ENCODE results near the gene RFC5.
A peak's percentile ranks its signal among the peaks of the same experiment; 100 is the strongest.
"Not testable (repeated sequence)": the region's sequence is repeated elsewhere in the genome, so short reads cannot be mapped to it uniquely, and the experiment has no call there.

The RFC5 gene

GRCh38 chr12:118015944-118016343 is 559 bp upstream of the RFC5 start:
- no peak for DNase-seq

DNA sequence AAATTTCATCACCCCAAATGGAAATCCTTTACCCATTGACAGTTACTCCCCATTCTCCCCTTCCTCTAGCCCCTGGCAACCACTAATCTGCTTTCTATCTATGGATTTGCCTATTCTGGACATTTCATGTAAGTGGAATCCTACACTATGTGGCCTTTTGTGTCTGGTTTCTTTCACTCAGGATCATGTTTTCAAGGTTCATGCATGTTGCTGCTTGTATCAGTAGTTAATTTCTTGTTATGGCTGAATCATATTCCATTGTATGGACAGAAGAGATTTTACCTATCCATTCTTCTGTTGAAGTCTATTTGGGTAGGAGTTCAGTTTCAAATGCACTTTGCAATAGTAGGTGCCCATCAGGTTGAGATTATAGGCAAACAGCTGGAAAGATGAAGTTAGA is 1.4 kb downstream of the RFC5 start:
- DNase-seq = no peak

DNA sequence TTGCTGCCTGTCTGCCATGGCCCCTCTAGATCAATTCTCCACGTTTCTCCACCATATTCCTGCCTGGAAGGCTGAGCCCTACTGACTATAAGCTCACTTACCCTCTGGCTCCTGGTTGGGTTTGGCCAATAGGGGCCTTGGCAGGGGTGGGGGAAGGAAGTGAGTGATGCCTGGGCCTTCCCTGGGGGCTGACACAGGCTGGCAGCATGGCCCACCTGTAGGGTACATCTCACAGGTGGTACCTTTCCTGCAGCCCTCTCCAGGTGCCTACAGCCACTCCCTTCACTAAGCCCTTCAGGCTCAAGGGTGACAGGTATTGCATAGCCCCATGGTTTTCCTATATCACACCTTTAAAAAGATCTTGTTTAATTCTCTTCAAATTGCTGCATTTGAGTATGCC is 3.5 kb downstream of the RFC5 start:
- no peak for DNase-seq

DNA sequence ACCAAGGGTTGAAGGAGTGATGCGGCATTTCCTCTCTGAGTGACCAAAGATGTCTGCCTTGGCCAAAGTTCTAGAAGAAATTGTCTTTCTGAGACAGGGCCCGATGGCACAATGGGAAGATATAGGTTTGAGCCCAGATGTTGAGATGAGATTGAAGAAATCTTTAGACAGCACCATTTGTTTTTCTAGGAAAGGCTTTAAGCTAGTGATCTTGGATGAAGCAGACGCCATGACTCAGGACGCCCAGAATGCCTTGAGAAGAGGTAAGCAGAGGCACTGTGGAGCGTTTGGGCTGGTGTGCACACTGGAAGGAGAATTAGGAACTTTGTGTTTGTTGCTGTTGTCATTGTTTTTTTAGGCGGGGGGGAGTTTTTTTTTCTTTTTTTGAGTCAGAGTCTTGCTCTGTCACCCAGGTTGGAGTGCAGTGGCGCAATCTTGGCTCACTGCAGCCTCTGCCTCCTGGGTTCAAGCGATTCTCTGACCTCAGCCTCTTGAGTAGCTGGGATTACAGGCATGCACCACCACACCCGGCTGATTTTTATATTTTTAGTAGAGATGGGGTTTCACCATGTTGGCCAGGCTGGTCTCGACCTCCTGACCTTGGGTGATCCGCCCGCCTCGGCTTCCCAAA is 5.7 kb downstream of the RFC5 start:
- DNase-seq = not testable (repeated sequence)

DNA sequence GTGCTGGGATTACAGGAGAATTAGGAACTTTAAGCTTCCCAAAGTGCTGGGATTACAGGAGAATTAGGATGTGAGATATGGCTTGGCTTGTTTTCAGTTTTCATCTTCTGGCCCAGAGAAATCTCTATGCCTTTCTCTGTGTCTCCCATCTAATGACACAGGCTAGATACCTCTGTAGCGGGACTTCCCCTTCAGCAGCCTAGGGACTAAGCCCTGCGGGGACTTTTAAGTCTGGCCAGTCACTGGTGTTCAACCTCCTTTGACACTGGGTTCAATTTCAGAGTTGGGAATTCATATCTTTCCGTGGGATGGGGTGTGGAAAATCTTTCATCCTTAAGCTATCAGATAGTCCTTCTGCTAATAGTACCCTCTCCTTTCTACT is 6.2 kb downstream of the RFC5 start:
- no peak for DNase-seq

GRCh38 chr12:118023301-118023860 is 6.9 kb downstream of the RFC5 start:
- DNase-seq = no peak

DNA sequence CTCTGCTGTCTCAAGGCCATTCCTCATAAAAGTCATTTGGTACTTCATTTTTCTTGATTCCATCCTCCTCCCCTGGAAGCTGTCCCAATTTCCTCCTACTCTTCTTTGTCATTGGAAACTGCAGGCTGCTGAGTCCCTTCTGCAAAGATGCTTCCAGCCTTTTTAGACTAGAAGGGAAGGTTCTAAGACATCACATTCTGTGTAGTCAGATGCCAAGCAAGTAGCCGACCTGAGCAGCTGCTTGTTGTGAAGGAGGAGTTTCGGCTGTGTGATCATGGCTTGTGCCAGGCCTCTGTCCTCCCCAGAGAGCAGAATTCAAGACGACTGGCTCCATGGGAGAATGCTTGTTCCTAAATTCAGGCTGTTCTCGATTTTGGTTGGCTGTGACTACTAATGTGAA is 8.7 kb downstream of the RFC5 start:
- no peak for DNase-seq

DNA sequence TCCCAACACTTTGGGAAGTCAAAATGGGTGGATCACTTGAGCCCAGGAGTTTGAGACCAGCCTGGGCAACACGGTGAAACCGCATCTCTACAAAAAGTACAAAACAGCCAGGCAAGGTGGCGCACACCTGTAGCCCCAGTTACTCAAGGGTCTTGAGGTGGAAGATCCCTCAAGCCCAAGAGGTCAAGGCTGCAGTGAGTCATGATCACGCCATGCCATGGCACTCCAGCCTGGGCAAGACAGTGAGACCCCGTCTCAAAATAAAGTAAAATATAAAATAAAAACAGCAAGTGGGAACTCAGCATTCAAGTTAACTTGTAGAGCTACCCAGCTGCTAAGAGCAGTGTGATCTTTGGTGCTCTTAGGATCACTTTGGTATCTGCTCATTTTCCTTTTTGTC is 12.7 kb downstream of the RFC5 start:
- no peak for DNase-seq

- no peak for DNase-seq
Observed at GRCh38 chr12:118032188-118032587, 15.7 kb downstream of the RFC5 start.

DNA sequence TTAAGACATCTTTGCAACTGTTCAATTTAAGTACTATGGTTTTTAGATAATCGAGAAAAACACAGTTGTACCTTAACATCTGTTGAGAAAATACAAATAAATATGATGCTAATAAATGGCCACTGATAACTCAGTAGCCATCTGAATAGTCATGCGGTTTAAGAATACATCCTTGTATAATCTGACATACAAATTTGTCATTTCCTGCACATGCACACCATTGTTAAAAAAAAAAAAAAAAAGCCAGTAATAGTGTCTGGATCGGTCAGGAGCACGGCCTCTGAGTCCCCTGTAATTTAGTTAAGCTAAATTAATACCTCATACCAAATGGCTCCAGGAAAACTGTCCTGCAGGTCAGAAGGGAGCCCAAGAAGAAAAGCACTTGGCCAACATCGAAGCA is 16.8 kb downstream of the RFC5 start:
- DNase-seq = no peak

DNA sequence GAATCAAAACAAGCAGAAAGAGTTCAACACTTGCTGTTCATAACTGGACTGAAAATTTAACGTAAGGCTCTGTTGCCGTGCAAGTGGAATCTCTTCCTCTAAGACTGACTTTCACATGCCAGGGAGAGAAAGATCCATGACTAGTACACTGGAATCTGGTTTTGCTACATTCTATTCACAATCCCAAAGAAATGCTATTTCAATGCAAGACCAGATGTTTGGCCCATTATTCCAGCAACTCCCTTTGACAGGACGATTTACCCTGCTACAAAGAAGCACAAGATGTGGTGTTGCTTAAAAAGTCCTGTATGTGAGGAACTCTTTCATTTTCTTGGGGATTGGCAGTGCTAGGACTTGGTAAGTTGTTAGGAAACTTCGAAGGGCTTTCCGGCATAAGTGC is 17.4 kb downstream of the RFC5 start:
- DNase-seq = no peak

- no peak for DNase-seq
Observed at GRCh38 chr12:118034429-118035189, 18.1 kb downstream of the RFC5 start.

GRCh38 chr12:118035190-118036041 is 18.9 kb downstream of the RFC5 start:
- no peak for DNase-seq

DNA sequence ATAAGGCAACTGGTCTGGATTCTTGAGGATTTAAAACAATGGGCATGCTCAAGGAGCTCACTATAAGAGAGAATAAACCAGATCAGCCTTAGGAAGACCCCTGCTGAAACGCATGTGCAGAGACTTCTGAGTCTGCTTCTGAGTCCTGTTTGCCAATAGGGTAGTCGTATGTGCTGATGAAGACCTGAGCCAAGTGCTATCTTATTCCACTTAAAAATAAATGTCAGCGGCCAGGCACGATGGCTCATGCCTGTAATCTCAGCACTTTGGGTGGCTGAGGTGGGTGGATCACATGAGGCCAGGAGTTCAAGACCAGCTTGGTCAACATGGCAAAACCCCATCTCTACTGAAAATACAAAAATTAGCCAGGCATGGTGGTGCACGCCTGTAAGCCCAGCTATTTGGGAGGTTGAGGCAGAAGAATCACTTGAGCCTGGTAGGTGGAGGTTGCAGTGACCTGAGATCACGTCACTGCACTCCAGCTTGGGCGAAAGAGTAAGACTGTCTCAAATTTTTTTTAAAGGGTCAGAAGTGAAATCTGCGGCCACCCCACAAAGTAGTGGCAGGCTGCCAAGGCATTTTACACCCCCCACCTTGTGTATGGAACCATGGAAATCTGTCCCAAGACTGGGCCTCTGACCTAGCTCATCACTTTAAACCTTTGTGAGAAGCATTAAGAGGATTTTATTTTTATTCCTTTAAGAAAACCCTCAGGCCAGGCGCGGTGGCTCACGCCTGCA is 20.3 kb downstream of the RFC5 start:
- no peak for DNase-seq

GRCh38 chr12:118038137-118038536 is 21.6 kb downstream of the RFC5 start:
- DNase-seq = no peak

- no peak for DNase-seq
Observed at GRCh38 chr12:118042091-118042490, 25.6 kb downstream of the RFC5 start.

- DNase-seq = no peak
Observed at GRCh38 chr12:118044075-118044474, 27.6 kb downstream of the RFC5 start.

- no peak for DNase-seq
Observed at GRCh38 chr12:118044577-118044976, 28.1 kb downstream of the RFC5 start.

DNA sequence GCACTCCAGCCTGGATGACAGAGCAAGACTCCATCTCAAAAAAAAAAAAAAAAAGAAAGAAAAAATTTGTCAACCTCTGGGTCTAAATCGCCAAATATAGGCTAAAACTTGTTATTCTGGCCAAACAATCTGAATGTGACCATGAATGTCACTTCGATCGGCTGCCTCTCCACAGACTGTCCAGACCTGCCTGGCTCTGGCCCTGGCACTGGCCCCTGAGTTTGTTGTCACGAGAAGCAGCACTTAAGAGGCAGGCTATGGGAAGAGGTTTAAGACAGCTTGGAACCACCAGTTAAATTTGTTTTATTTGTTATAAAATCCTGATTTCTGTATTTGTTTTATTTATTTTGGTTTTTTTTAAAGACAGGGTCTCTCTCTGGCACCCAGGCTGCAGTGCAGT is 29.9 kb downstream of the RFC5 start:
- no peak for DNase-seq

DNA sequence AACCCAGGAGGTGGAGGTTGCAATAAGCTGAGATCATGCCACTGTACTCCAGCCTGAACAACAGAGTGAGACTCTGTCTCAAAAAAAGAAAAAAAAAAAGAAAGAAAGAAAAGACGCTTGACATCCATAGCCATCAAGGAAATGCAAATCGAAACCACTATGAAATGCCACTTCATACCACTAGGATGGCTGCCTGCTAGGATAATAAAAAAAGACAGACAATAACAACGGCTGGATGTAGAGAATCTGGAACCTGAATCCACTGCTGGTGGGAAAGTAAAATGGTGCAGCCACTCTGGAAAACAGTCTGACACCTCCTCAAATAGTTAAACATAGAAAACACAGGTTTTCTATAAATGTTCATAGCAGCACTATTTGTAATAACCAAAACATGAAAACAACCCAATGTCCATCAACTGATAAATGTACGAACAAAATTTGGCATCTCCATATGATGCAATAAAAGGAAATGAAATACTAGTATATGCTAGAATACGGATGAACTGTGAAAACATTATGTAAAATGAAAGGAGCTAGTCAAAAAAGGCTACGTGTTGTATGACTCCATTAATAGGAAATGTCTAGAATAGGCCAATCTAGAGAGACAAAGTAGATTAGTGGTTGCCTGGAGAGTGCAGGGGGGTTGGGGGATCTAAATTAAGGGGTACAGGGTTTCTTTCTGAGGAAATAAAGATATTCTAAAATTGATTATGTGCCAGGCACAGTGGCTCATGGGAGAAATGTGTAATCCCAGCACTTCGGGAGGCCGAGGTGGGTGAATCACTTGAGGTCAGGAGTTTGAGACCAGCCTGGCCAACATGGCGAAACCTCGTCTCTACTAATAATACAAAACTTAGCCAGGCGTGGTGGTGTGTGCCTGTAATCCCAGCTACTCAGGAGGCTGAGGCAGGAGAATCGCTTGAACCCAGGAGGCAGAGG is 34.7 kb downstream of the RFC5 start:
- DNase-seq = no peak

DNA sequence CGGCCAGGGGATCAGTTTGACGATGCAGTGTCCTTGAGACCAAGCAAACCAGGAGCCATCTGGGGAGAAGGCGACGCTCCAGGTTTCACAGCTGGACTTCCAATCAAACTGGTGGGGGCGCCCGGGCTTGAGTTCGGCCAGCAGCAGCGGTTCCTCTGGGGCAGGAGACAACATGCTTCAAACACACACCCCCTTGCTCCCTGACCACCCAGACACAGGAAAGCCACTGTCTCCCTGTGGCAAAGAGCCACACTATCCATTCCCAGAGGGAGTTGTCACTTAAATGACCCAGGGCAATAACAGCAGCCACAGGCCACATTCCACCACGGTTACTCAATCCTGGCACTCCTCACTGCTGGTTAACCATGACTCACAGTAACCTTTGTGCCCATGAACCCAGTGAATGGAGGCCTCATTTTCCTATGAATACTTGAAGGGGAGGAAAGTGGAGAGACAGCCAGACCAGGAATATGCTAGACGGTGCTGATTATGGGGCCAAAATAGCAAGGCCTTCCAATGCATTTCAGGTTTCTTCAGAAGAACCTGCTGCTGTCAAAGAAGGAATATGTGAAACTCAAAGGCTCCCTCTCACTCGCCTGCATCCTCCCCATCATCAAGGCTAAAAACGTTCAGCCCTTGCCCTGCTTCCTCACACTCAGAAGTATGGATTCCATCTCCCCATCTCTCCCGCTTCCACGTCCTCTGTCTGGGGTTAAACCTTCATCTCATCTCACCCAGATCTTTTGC is 36.0 kb downstream of the RFC5 start:
- DNase-seq = peak; percentile 17 to 34
